Activated naive CD8-positive, alpha-beta T cell treated with anti-CD3 and anti-CD28 coated beads, Interleukin-2, amount 10 ng/mL, durations not matched to agents 7 days and 5 days (primary cell): ENCODE results near the gene CCDC38. TPM values are rescaled to one million over a fixed set of nuclear protein-coding genes. Genes with fewer than 3 reads are reported as not detected.
"Not testable (repeated sequence)": the region's sequence is repeated elsewhere in the genome, so short reads cannot be mapped to it uniquely, and the experiment has no call there.

Experiments used
- ATAC-seq: fragments of 150-1000 bp; cut with Tn5 transposase; one replicate; pipeline ENCODE4 v1.10.0; 2021; ENCODE audit warnings: low read depth, moderate library complexity
- POLR2A ChIA-PET: fragments of 350-600 bp; sonication (Branson Sonifier 250); formaldehyde crosslinking; loops from one replicate; lab custom pipeline; 2021; ENCODE audit warnings: antibody characterized with exemption; lab: Charles Lee
- DNase-seq: peaks from one replicate; pipeline ENCODE4 v3.0.0; 2021
- H3K27ac Mint-ChIP-seq: one replicate; pipeline ENCODE4 v1.8.0; 2022; ENCODE audit warnings: mild to moderate bottlenecking, mixed read lengths
- H3K27me3 Mint-ChIP-seq: one replicate; pipeline ENCODE4 v1.8.0; 2022; ENCODE audit warnings: mild to moderate bottlenecking, moderate library complexity, mixed read lengths
- H3K36me3 Mint-ChIP-seq: one replicate; pipeline ENCODE4 v1.8.0; 2021; ENCODE audit warnings: mild to moderate bottlenecking, mixed read lengths
- H3K4me1 Mint-ChIP-seq: one replicate; pipeline ENCODE4 v1.8.0; 2021; ENCODE audit warnings: mixed read lengths
- H3K4me3 Mint-ChIP-seq: one replicate; pipeline ENCODE4 v1.8.0; 2022; ENCODE audit warnings: mild to moderate bottlenecking, moderate library complexity, mixed read lengths
- H3K9me3 Mint-ChIP-seq: one replicate; pipeline ENCODE4 v1.8.0; 2021; ENCODE audit warnings: mixed read lengths
- total RNA-seq, 2 experiments: library from RNA; stranded (reverse); gene quantifications; one replicate each; pipeline ENCODE4 v1.2.3, GENCODE V29; 2021

CCDC38 gene
- total RNA-seq, 2 experiments from 2014 or later: 0.19 TPM; not detected in 1

GRCh38 chr12:95975491-95975890 lies 33.1 kb upstream of the CCDC38 start:
- Mint-ChIP-seq H3K36me3 (peaks cover 2% of the 10 kb centered on the region), H3K9me3 (no peaks in the 10 kb centered on the region), H3K4me1 (no peaks in the 10 kb centered on the region), H3K27me3 (no peaks in the 10 kb centered on the region), H3K4me3 (no peak overlapping the region), H3K27ac (no peak overlapping the region)
- DNase-seq (no peak), ATAC-seq (no peak)
- POLR2A ChIA-PET: no interaction called here

- no peak for ATAC-seq
- Mint-ChIP-seq H3K27ac (no peak overlapping the region), H3K9me3 (no peaks in the 10 kb centered on the region), H3K36me3 (peaks cover 2% of the 10 kb centered on the region), H3K4me3 (no peak overlapping the region), H3K27me3 (no peaks in the 10 kb centered on the region), H3K4me1 (no peaks in the 10 kb centered on the region)
- POLR2A ChIA-PET: interaction anchor here (0.7 kb wide), 1 partner anchor 548 kb away, joined by 3 read pairs; no protein-coding TSS in a partner anchor
- DNase-seq: no peak
These were observed 31.9 kb upstream of the CCDC38 start for GRCh38 chr12:95974358-95974757.

- H3K27me3 Mint-ChIP-seq: no peaks in the 10 kb centered on the region
- no peak for ATAC-seq
- no peak overlapping the region for H3K27ac Mint-ChIP-seq
- H3K9me3 Mint-ChIP-seq: no peaks in the 10 kb centered on the region
- DNase-seq: no peak
- no peak overlapping the region for H3K4me3 Mint-ChIP-seq
- POLR2A ChIA-PET: no interaction called here
- H3K4me1 Mint-ChIP-seq: no peaks in the 10 kb centered on the region
- peaks cover 2% of the 10 kb centered on the region for H3K36me3 Mint-ChIP-seq
These were observed 30.5 kb upstream of the CCDC38 start for GRCh38 chr12:95972832-95973456.

GRCh38 chr12:95970905-95971304 lies 28.5 kb upstream of the CCDC38 start:
- peaks cover 5% of the 10 kb centered on the region for H3K36me3 Mint-ChIP-seq
- H3K27me3 Mint-ChIP-seq: no peaks in the 10 kb centered on the region
- H3K27ac Mint-ChIP-seq: no peak overlapping the region
- ATAC-seq (no peak), DNase-seq (no peak)
- POLR2A ChIA-PET: no interaction called here
- no peak overlapping the region for H3K4me3 Mint-ChIP-seq
- H3K4me1 Mint-ChIP-seq: no peaks in the 10 kb centered on the region
- H3K9me3 Mint-ChIP-seq: no peaks in the 10 kb centered on the region

GRCh38 chr12:95969116-95969515 lies 26.7 kb upstream of the CCDC38 start:
- H3K4me1 Mint-ChIP-seq, H3K36me3 Mint-ChIP-seq, H3K4me3 Mint-ChIP-seq, DNase-seq, H3K9me3 Mint-ChIP-seq, H3K27me3 Mint-ChIP-seq, H3K27ac Mint-ChIP-seq, POLR2A ChIA-PET, ATAC-seq: not testable (repeated sequence)

- DNase-seq (no peak), ATAC-seq (no peak)
- H3K4me3 Mint-ChIP-seq: no peak overlapping the region
- no peaks in the 10 kb centered on the region for H3K9me3 Mint-ChIP-seq
- peaks cover 3% of the 10 kb centered on the region for H3K36me3 Mint-ChIP-seq
- no peaks in the 10 kb centered on the region for H3K27me3 Mint-ChIP-seq
- POLR2A ChIA-PET: no interaction called here
- no peaks in the 10 kb centered on the region for H3K4me1 Mint-ChIP-seq
- no peak overlapping the region for H3K27ac Mint-ChIP-seq
These were observed 24.9 kb upstream of the CCDC38 start for GRCh38 chr12:95967301-95967700.

GRCh38 chr12:95966287-95966870 lies 24.0 kb upstream of the CCDC38 start:
- H3K27ac Mint-ChIP-seq: no peak overlapping the region
- no peak for DNase-seq
- H3K4me1 Mint-ChIP-seq: no peaks in the 10 kb centered on the region
- POLR2A ChIA-PET: no interaction called here
- H3K36me3 Mint-ChIP-seq: peaks cover 3% of the 10 kb centered on the region
- H3K27me3 Mint-ChIP-seq: no peaks in the 10 kb centered on the region
- H3K4me3 Mint-ChIP-seq: no peak overlapping the region
- H3K9me3 Mint-ChIP-seq: no peaks in the 10 kb centered on the region
- no peak for ATAC-seq

GRCh38 chr12:95963096-95963495 lies 20.7 kb upstream of the CCDC38 start:
- ATAC-seq (no peak), DNase-seq (no peak)
- H3K4me1 Mint-ChIP-seq: no peaks in the 10 kb centered on the region
- H3K36me3 Mint-ChIP-seq: peaks cover 3% of the 10 kb centered on the region
- no peaks in the 10 kb centered on the region for H3K27me3 Mint-ChIP-seq
- POLR2A ChIA-PET: no interaction called here
- no peak overlapping the region for H3K4me3 Mint-ChIP-seq
- no peak overlapping the region for H3K27ac Mint-ChIP-seq
- no peaks in the 10 kb centered on the region for H3K9me3 Mint-ChIP-seq

GRCh38 chr12:95962222-95962621 lies 19.8 kb upstream of the CCDC38 start:
- Mint-ChIP-seq H3K27ac (no peak overlapping the region), H3K27me3 (no peaks in the 10 kb centered on the region), H3K4me1 (no peaks in the 10 kb centered on the region), H3K36me3 (peaks cover 3% of the 10 kb centered on the region), H3K9me3 (no peaks in the 10 kb centered on the region), H3K4me3 (no peak overlapping the region)
- DNase-seq (no peak), ATAC-seq (no peak)
- POLR2A ChIA-PET: no interaction called here

GRCh38 chr12:95960241-95960640 lies 17.8 kb upstream of the CCDC38 start:
- Mint-ChIP-seq H3K4me1 (no peaks in the 10 kb centered on the region), H3K36me3 (no peaks in the 10 kb centered on the region), H3K9me3 (no peaks in the 10 kb centered on the region), H3K27me3 (no peaks in the 10 kb centered on the region), H3K4me3 (no peak overlapping the region), H3K27ac (no peak overlapping the region)
- DNase-seq: no peak
- ATAC-seq: no peak
- POLR2A ChIA-PET: interaction anchor here (0.7 kb wide), 1 partner anchor 18 kb away, joined by 6 read pairs; the partner anchor contains the start of gene CCDC38

GRCh38 chr12:95959107-95959506 lies 16.7 kb upstream of the CCDC38 start:
- no peaks in the 10 kb centered on the region for H3K27me3 Mint-ChIP-seq
- ATAC-seq (peak; percentile 36), DNase-seq (no peak)
- H3K9me3 Mint-ChIP-seq: no peaks in the 10 kb centered on the region
- POLR2A ChIA-PET: no interaction called here
- no peak overlapping the region for H3K27ac Mint-ChIP-seq
- H3K4me3 Mint-ChIP-seq: no peak overlapping the region
- H3K36me3 Mint-ChIP-seq: no peaks in the 10 kb centered on the region
- no peaks in the 10 kb centered on the region for H3K4me1 Mint-ChIP-seq

- Mint-ChIP-seq H3K9me3 (no peaks in the 10 kb centered on the region), H3K27ac (no peak overlapping the region), H3K4me3 (no peak overlapping the region), H3K27me3 (no peaks in the 10 kb centered on the region), H3K4me1 (no peaks in the 10 kb centered on the region), H3K36me3 (no peaks in the 10 kb centered on the region)
- no peak for DNase-seq
- ATAC-seq: no peak
- POLR2A ChIA-PET: no interaction called here
These were observed 14.2 kb upstream of the CCDC38 start for GRCh38 chr12:95956557-95957145.

GRCh38 chr12:95955549-95956159 lies 13.2 kb upstream of the CCDC38 start:
- DNase-seq (no peak), ATAC-seq (no peak)
- H3K4me3 Mint-ChIP-seq: no peak overlapping the region
- H3K9me3 Mint-ChIP-seq: no peaks in the 10 kb centered on the region
- no peaks in the 10 kb centered on the region for H3K36me3 Mint-ChIP-seq
- no peaks in the 10 kb centered on the region for H3K4me1 Mint-ChIP-seq
- no peaks in the 10 kb centered on the region for H3K27me3 Mint-ChIP-seq
- POLR2A ChIA-PET: interaction anchor here (0.8 kb wide), 1 partner anchor 13 kb away, joined by 3 read pairs; the partner anchor contains the start of gene CCDC38
- H3K27ac Mint-ChIP-seq: no peak overlapping the region
